Tibial nerve (tissue), 3 donors: ENCODE measurements around the gene CA10.

Source experiments
- EP300 ChIP-seq, 2 donors: sonication (generic); formaldehyde crosslinking; IDR thresholded peaks; one replicate each; pipeline ENCODE4 v1.6.1; 2017; ENCODE audit warnings: antibody characterized with exemption in 2 of 2, mild to moderate bottlenecking in 1 of 2
- POLR2A ChIP-seq, 2 donors: fragments of 450-650 bp; IDR thresholded peaks; one replicate each; pipeline ENCODE4 v1.6.1; 2017; ENCODE audit warnings: antibody characterized with exemption in 2 of 2, mild to moderate bottlenecking in 2 of 2, moderate library complexity in 2 of 2

DNA sequence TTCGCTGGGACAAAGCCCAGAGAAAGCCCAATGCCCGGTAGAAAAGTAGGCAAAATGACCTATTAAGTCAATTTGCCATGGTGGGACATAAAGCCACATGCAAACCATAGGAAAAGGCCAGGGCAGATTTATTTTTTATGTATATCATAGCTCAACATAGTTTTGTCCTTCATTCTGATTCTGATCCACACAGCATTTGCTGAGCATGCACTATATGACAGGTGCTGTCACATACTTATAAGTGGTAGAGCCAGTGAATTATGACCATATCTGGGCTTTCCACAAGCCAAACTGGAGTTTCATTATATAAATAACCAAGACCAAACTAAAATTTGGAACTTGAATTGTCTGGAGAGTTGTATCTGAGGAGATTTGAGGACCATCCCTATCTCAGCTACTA lies 74.3 kb downstream of the CA10 start:
- no peak for TF ChIP-seq POLR2A (IDR thresholded peaks at IDR 0.05)
- no peak for TF ChIP-seq EP300 (IDR thresholded peaks at IDR 0.05)
